Natural killer cell (primary cell): ENCODE measurements around the gene TRAF3. TPM values are rescaled to one million over a fixed set of nuclear protein-coding genes. Genes with fewer than 3 reads are reported as not detected.
A peak's percentile ranks its signal among the peaks of the same experiment; 100 is the strongest.

Source experiments
- ATAC-seq, 3 donors: fragments of 150-1000 bp in 2 of 3; fragments of 200-7000 bp in 1 of 3; cut with Tn5 transposase; 1 replicate in 1 of 3; 2 replicates in 2 of 3; pipeline ENCODE4 v1.10.0; 2021; ENCODE audit warnings: mild to moderate bottlenecking in 2 of 3, moderate library complexity in 2 of 3
- DNase-seq, 2 donors: peaks; one replicate each; pipeline versions ENCODE4 v3.0.0 to v3.0.0-alpha.2; 2013 to 2021; ENCODE audit warnings: mixed read lengths in 1 of 2
- H3K27ac ChIP-seq: one replicate; pipeline ENCODE4 v1.5.1; 2013; ENCODE audit warnings: mild to moderate bottlenecking, low read length
- H3K27me3 ChIP-seq: one replicate; pipeline ENCODE4 v1.6.1; 2013; ENCODE audit warnings: low read length; ENCODE audit not compliant: control insufficient read depth, insufficient read depth
- H3K36me3 ChIP-seq: one replicate; pipeline ENCODE4 v1.6.1; 2013; ENCODE audit warnings: low read length; ENCODE audit not compliant: control insufficient read depth, insufficient read depth
- H3K4me1 ChIP-seq: one replicate; pipeline ENCODE4 v1.6.1; 2013; ENCODE audit warnings: low read length; ENCODE audit not compliant: control insufficient read depth, insufficient read depth
- H3K4me3 ChIP-seq: one replicate; pipeline ENCODE4 v1.5.1; 2013; ENCODE audit warnings: low read length
- H3K9me3 ChIP-seq: one replicate; pipeline ENCODE4 v1.6.1; 2013; ENCODE audit warnings: low read length; ENCODE audit not compliant: control insufficient read depth, insufficient read depth
- H3K27ac Mint-ChIP-seq, 2 donors: one replicate each; pipeline ENCODE4 v1.8.0; 2022; ENCODE audit warnings: mild to moderate bottlenecking in 2 of 2, mixed read lengths in 2 of 2, moderate library complexity in 1 of 2
- H3K27me3 Mint-ChIP-seq, 2 donors: one replicate each; pipeline ENCODE4 v1.8.0; 2022; ENCODE audit warnings: low read depth in 2 of 2, mixed read lengths in 2 of 2
- H3K36me3 Mint-ChIP-seq: one replicate; pipeline ENCODE4 v1.8.0; 2022; ENCODE audit warnings: mixed read lengths
- H3K4me1 Mint-ChIP-seq, 2 donors: one replicate each; pipeline ENCODE4 v1.8.0; 2022; ENCODE audit warnings: mixed read lengths in 2 of 2
- H3K4me3 Mint-ChIP-seq: one replicate; pipeline ENCODE4 v1.8.0; 2022; ENCODE audit warnings: mild to moderate bottlenecking, moderate library complexity, mixed read lengths
- H3K9me3 Mint-ChIP-seq, 2 donors: one replicate each; pipeline ENCODE4 v1.8.0; 2022; ENCODE audit warnings: mixed read lengths in 2 of 2
- WGBS: methylation state at CpG from one replicate; pipeline ENCODE4 v1.1.7; 2013; ENCODE audit warnings: missing lambda C conversion rate; ENCODE audit not compliant: insufficient coverage; 5-methylcytosine and 5-hydroxymethylcytosine counted together
- intact Hi-C: fragments of 100-400 bp; cut with micrococcal nuclease; formaldehyde crosslinking; loops from one replicate; pipeline ENCODE4 v1.14.2; 2022
- total RNA-seq, 4 donors: library from RNA; stranded (reverse); fragments of 120-200 nt in 1 of 4; gene quantifications; one replicate each; pipeline versions ENCODE4 v1.2.3 to v1.2.4, GENCODE V29; 2013 to 2022
- TF ChIP-seq, protein P1 (sequence below): fragments of 200-600 bp; IDR thresholded peaks from one replicate; pipeline ENCODE4 v1.8.0; 2022; ENCODE audit warnings: antibody characterized with exemption

The TRAF3 gene
- total RNA-seq, 3 donors from 2014 or later (not counting 1 experiment from before 2014, with no cell fraction given) = 21.0 to 31.6 (median 23.5) TPM

GRCh38 chr14:102870994-102871831 lies 94.0 kb downstream of the TRAF3 start:
- Histone ChIP-seq H3K4me1 (no peaks in the 10 kb centered on the region), H3K4me3 (no peak overlapping the region), H3K27me3 (no peaks in the 10 kb centered on the region), H3K9me3 (no peaks in the 10 kb centered on the region), H3K27ac (no peak overlapping the region), H3K36me3 (peaks cover 39% of the 10 kb centered on the region)
- intact Hi-C loops = no loop called here
- no peak for ATAC-seq
- no peak for DNase-seq
- TF ChIP-seq, protein P1, sequence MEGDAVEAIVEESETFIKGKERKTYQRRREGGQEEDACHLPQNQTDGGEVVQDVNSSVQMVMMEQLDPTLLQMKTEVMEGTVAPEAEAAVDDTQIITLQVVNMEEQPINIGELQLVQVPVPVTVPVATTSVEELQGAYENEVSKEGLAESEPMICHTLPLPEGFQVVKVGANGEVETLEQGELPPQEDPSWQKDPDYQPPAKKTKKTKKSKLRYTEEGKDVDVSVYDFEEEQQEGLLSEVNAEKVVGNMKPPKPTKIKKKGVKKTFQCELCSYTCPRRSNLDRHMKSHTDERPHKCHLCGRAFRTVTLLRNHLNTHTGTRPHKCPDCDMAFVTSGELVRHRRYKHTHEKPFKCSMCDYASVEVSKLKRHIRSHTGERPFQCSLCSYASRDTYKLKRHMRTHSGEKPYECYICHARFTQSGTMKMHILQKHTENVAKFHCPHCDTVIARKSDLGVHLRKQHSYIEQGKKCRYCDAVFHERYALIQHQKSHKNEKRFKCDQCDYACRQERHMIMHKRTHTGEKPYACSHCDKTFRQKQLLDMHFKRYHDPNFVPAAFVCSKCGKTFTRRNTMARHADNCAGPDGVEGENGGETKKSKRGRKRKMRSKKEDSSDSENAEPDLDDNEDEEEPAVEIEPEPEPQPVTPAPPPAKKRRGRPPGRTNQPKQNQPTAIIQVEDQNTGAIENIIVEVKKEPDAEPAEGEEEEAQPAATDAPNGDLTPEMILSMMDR = no peak
- Mint-ChIP-seq H3K9me3 (no peaks in the 10 kb centered on the region), H3K36me3 (no peaks in the 10 kb centered on the region), H3K4me3 (no peak overlapping the region), H3K27me3 (no peaks in the 10 kb centered on the region), H3K27ac (peak overlapping the region in 1 of 2 donors; percentile 11), H3K4me1 (peaks cover 0 to 6% of the 10 kb centered on the region in 2 donors)
- WGBS = 93% methylated on average over 10 of the region's 10 CpGs

DNA sequence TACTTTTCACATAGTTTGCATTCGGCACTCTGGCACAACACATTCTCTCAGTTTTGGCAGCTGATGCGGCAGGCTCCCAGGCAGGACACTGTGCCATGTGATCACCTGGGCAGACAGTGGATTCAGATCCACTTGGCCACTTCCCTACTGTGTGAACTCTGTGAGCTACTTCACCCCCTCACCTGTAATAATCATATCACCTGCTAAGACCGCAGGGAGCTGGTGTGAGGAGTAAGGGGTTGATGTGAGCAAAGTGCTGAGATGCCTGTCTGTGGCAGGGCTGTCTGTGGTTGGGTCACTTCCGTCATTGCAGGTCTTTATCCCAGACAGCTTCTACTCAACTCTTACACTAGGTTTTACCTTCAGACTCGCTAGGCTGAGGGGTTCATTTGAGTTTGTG lies 94.8 kb downstream of the TRAF3 start:
- no peaks in the 10 kb centered on the region for H3K4me1 ChIP-seq
- Mint-ChIP-seq H3K27me3 (no peaks in the 10 kb centered on the region), H3K4me3 (no peak overlapping the region), H3K36me3 (no peaks in the 10 kb centered on the region), H3K4me1 (peaks cover 0 to 5% of the 10 kb centered on the region in 2 donors), H3K9me3 (no peaks in the 10 kb centered on the region), H3K27ac (peak overlapping the region in 1 of 2 donors; percentile 11)
- ATAC-seq = peak; percentile 53 to 75 (median 59)
- DNase-seq = peak in 1 of 2 donors; percentile 51
- peaks cover 47% of the 10 kb centered on the region for H3K36me3 ChIP-seq
- H3K27me3 ChIP-seq = no peaks in the 10 kb centered on the region
- no peak overlapping the region for H3K27ac ChIP-seq
- no peaks in the 10 kb centered on the region for H3K9me3 ChIP-seq
- H3K4me3 ChIP-seq = no peak overlapping the region
- TF ChIP-seq, protein P1 = no peak
- intact Hi-C loops = no loop called here
- WGBS = 71% methylated on average over 4 of the region's 5 CpGs

- peaks cover 59% of the 10 kb centered on the region for H3K36me3 ChIP-seq
- no peak overlapping the region for H3K27ac ChIP-seq
- no peaks in the 10 kb centered on the region for H3K4me1 ChIP-seq
- no peaks in the 10 kb centered on the region for H3K9me3 ChIP-seq
- DNase-seq (no peak), ATAC-seq (no peak)
- no peaks in the 10 kb centered on the region for H3K4me1 Mint-ChIP-seq
- H3K9me3 Mint-ChIP-seq = no peaks in the 10 kb centered on the region
- no peaks in the 10 kb centered on the region for H3K36me3 Mint-ChIP-seq
- H3K27me3 Mint-ChIP-seq = no peaks in the 10 kb centered on the region
- intact Hi-C loops = no loop called here
- 93% methylated on average over 5 of the region's 7 CpGs for WGBS
- no peaks in the 10 kb centered on the region for H3K27me3 ChIP-seq
- no peak overlapping the region for H3K4me3 Mint-ChIP-seq
- H3K4me3 ChIP-seq = no peak overlapping the region
- TF ChIP-seq, protein P1 = no peak
- no peak overlapping the region for H3K27ac Mint-ChIP-seq
Observed at GRCh38 chr14:102873131-102873530, 95.9 kb downstream of the TRAF3 start.
